ENCODE data around the gene DGKE. TPM values are rescaled to one million over a fixed set of nuclear protein-coding genes. Genes with fewer than 3 reads are reported as not detected.

Gene DGKE
- total and polyA plus RNA-seq, 2 donors (not counting 3 experiments of a cell fraction or from before 2014, with no cell fraction given) = 4.9 to 22.9 TPM

GRCh38 chr17:56793531-56793930 lies 40.4 kb upstream of the DGKE start:
- Histone ChIP-seq H3K4me1 (ENCODE audit: control insufficient read depth, extremely low read depth, insufficient read depth, low read length) (no peaks in the 10 kb centered on the region), H3K27ac (ENCODE audit: insufficient read depth, low read depth, low read length) (no peak overlapping the region), H3K4me3 (replicated peaks in 1 of 3; ENCODE audit: insufficient read depth in 1 of 3, low read depth in 1 of 3, low read length in 3 of 3) (no peak overlapping the region), H3K9ac (replicated peaks; ENCODE audit: extremely low read depth, insufficient read depth, low read length) (no peak overlapping the region), H3K79me2 (ENCODE audit: control insufficient read depth, insufficient read depth, low read length) (no peaks in the 10 kb centered on the region), H3K36me3 (ENCODE audit: control insufficient read depth in 2 of 2, extremely low read depth in 1 of 2, insufficient read depth in 2 of 2, low read length in 2 of 2) (no peaks in the 10 kb centered on the region), H3K27me3 (ENCODE audit: control insufficient read depth in 2 of 2, insufficient read depth in 2 of 2, low read length in 2 of 2) (peaks cover 0 to 3% of the 10 kb centered on the region in 2 experiments), H4K20me1 (replicated peaks; ENCODE audit: control insufficient read depth, extremely low read depth, insufficient read depth, low read length) (no peaks in the 10 kb centered on the region), H3K4me2 (ENCODE audit: insufficient read depth, low read length) (no peak overlapping the region), H3K9me1 (replicated peaks; ENCODE audit: control insufficient read depth, extremely low read depth, insufficient read depth, low read length) (no peaks in the 10 kb centered on the region), H2AFZ (ENCODE audit: low read depth, low read length) (no peak overlapping the region), H3K9me3 (replicated peaks; ENCODE audit: control insufficient read depth, insufficient read depth, low read length) (no peaks in the 10 kb centered on the region)
- TF ChIP-seq EZH2 (IDR thresholded peaks at IDR 0.05; ENCODE audit: borderline replicate concordance, low read depth, low read length, severe bottlenecking) (no peak), GATA2 (IDR thresholded peaks at IDR 0.05; ENCODE audit: insufficient read depth, insufficient read length, low read depth, low read length) (no peak), CTCF (IDR thresholded peaks at IDR 0.05; ENCODE audit: extremely low read depth in 1 of 2, insufficient read depth in 1 of 2, low read depth in 1 of 2, low read length in 2 of 2) (no peak), POLR2A (IDR thresholded peaks at IDR 0.05; ENCODE audit: low read depth, low read length) (no peak), JUN (IDR thresholded peaks at IDR 0.05; ENCODE audit: borderline replicate concordance, insufficient read depth, insufficient read length, low read depth) (no peak), POLR2AphosphoS5 (IDR thresholded peaks at IDR 0.05; ENCODE audit: insufficient read depth, low read depth, low read length) (no peak), MYC (IDR thresholded peaks at IDR 0.05; ENCODE audit: low read depth, low read length) (no peak), FOS (IDR thresholded peaks at IDR 0.05; ENCODE audit: borderline replicate concordance, insufficient read depth, low read length) (no peak), MAX (IDR thresholded peaks at IDR 0.05; ENCODE audit: insufficient read depth, insufficient read length) (no peak)
- no TSS peak for BruUV-seq (replicated peaks)
- POLR2A ChIA-PET = no interaction called here
- no peak for FAIRE-seq
- CTCF ChIA-PET = interaction anchor here (1.0 to 1.3 kb wide), 4 partner anchors 13 to 96 kb away, joined by 3 to 4 read pairs (median 4); no protein-coding TSS in a partner anchor
- intact Hi-C loops (cut with micrococcal nuclease) (no loop called here), dilution Hi-C loops (cut with MboI; ENCODE audit: extremely low pct_ligation_motif_present, low sequenced_read_pairs) (no loop called here)
- no peak for DNase-seq (ENCODE audit: low read depth, low spot score)

All from endothelial cell of umbilical vein (primary cell).